Liver (tissue), 9 donors: ENCODE data around the gene SPAG16. TPM values are rescaled to one million over a fixed set of nuclear protein-coding genes. Genes with fewer than 3 reads are reported as not detected.

Experiments used
- DNase-seq: peaks from one replicate; pipeline ENCODE4 v3.0.0-alpha.2; 2017; ENCODE audit warnings: low spot score
- H3K27ac ChIP-seq, 2 donors: one replicate each; pipeline ENCODE4 v1.7.0; 2013; ENCODE audit warnings: inconsistent platforms in 2 of 2, low read length in 2 of 2, control low read depth in 1 of 2, low read depth in 1 of 2, mild to moderate bottlenecking in 1 of 2
- H3K27me3 ChIP-seq, 4 donors: one replicate each; pipeline versions ENCODE4 v1.6.1 to v1.7.0; 2013; ENCODE audit warnings: low read length in 3 of 4, inconsistent platforms in 1 of 4, mild to moderate bottlenecking in 1 of 4, moderate library complexity in 1 of 4; ENCODE audit not compliant: control insufficient read depth in 4 of 4, insufficient read depth in 4 of 4
- H3K36me3 ChIP-seq, 4 donors: one replicate each; pipeline versions ENCODE4 v1.6.1 to v1.7.0; 2013; ENCODE audit warnings: low read length in 3 of 4, mild to moderate bottlenecking in 3 of 4, low read depth in 1 of 4, moderate library complexity in 1 of 4; ENCODE audit not compliant: control insufficient read depth in 4 of 4, insufficient read depth in 3 of 4
- H3K4me1 ChIP-seq, 4 donors: one replicate each; pipeline versions ENCODE4 v1.6.1 to v1.7.0; 2013; ENCODE audit warnings: low read length in 3 of 4, mild to moderate bottlenecking in 3 of 4, moderate library complexity in 1 of 4; ENCODE audit not compliant: control insufficient read depth in 4 of 4, insufficient read depth in 4 of 4
- H3K4me3 ChIP-seq, 3 donors: one replicate each; pipeline versions ENCODE4 v1.6.1 to v1.7.0; 2013; ENCODE audit warnings: low read length in 3 of 3, control low read depth in 1 of 3, low read depth in 1 of 3, mild to moderate bottlenecking in 1 of 3
- H3K9ac ChIP-seq, 2 donors: one replicate each; pipeline ENCODE4 v1.7.0; 2013; ENCODE audit warnings: low read length in 2 of 2, mild to moderate bottlenecking in 2 of 2, moderate library complexity in 2 of 2, control low read depth in 1 of 2, low read depth in 1 of 2
- H3K9me3 ChIP-seq, 4 donors: one replicate each; pipeline versions ENCODE4 v1.6.1 to v1.7.0; 2013; ENCODE audit warnings: low read length in 3 of 4; ENCODE audit not compliant: control insufficient read depth in 4 of 4
- ATF3 ChIP-seq: IDR thresholded peaks from 2 replicates; pipeline ENCODE4 v1.6.1; 2016; ENCODE audit warnings: antibody characterized with exemption
- EGR1 ChIP-seq, 2 donors: IDR thresholded peaks; 2 replicates each; pipeline ENCODE4 v1.6.1; 2016 to 2018; ENCODE audit warnings: antibody characterized with exemption in 2 of 2, low read depth in 2 of 2
- FOXA1 ChIP-seq: IDR thresholded peaks from 2 replicates; pipeline ENCODE4 v1.6.1; 2016; ENCODE audit warnings: antibody characterized with exemption
- FOXA2 ChIP-seq: IDR thresholded peaks from 2 replicates; pipeline ENCODE4 v1.6.1; 2016; ENCODE audit warnings: antibody characterized with exemption
- GABPA ChIP-seq, 2 donors: IDR thresholded peaks in 1 of 2; conservative IDR thresholded peaks in 1 of 2; 2 replicates each; pipeline ENCODE4 v1.6.1; 2016; ENCODE audit warnings: antibody characterized with exemption in 2 of 2, mild to moderate bottlenecking in 1 of 2, moderate library complexity in 1 of 2
- HNF4A ChIP-seq, 2 donors: conservative IDR thresholded peaks; 2 replicates each; pipeline ENCODE4 v1.6.1; 2016; ENCODE audit warnings: antibody characterized with exemption in 2 of 2, mild to moderate bottlenecking in 2 of 2
- HNF4G ChIP-seq: IDR thresholded peaks from 2 replicates; pipeline ENCODE4 v1.6.1; 2016; ENCODE audit warnings: antibody characterized with exemption
- JUND ChIP-seq, 2 donors: IDR thresholded peaks; 2 replicates each; pipeline ENCODE4 v1.6.1; 2016; ENCODE audit warnings: antibody characterized with exemption in 2 of 2
- MAX ChIP-seq: IDR thresholded peaks from 2 replicates; pipeline ENCODE4 v1.6.1; 2016; ENCODE audit warnings: antibody characterized with exemption
- NR2F2 ChIP-seq: IDR thresholded peaks from 2 replicates; pipeline ENCODE4 v1.6.1; 2016; ENCODE audit warnings: antibody characterized with exemption
- RAD21 ChIP-seq, 2 donors: IDR thresholded peaks; 2 replicates each; pipeline ENCODE4 v1.6.1; 2016; ENCODE audit warnings: antibody characterized with exemption in 2 of 2, mild to moderate bottlenecking in 2 of 2
- REST ChIP-seq: IDR thresholded peaks from 2 replicates; pipeline ENCODE4 v1.6.1; 2016; ENCODE audit warnings: antibody characterized with exemption, mild to moderate bottlenecking
- RXRA ChIP-seq, 2 donors: IDR thresholded peaks; 2 replicates each; pipeline ENCODE4 v1.6.1; 2017 to 2018; ENCODE audit warnings: antibody characterized with exemption in 2 of 2, mild to moderate bottlenecking in 1 of 2
- SP1 ChIP-seq: IDR thresholded peaks from 2 replicates; pipeline ENCODE4 v1.6.1; 2018; ENCODE audit warnings: antibody characterized with exemption, mild to moderate bottlenecking
- TAF1 ChIP-seq: conservative IDR thresholded peaks from 2 replicates; pipeline ENCODE4 v1.6.1; 2016; ENCODE audit warnings: antibody characterized with exemption, mild to moderate bottlenecking
- YY1 ChIP-seq: IDR thresholded peaks from 2 replicates; pipeline ENCODE4 v1.6.1; 2016; ENCODE audit warnings: antibody characterized with exemption, mild to moderate bottlenecking
- ZBTB33 ChIP-seq: IDR thresholded peaks from 2 replicates; pipeline ENCODE4 v1.6.1; 2016; ENCODE audit warnings: antibody characterized with exemption
- WGBS: extraction: QIAGEN DNeasy Blood & Tissue Kit; methylation state at CpG from one replicate; pipeline ENCODE4 v1.1.7; 2013; 5-methylcytosine and 5-hydroxymethylcytosine counted together
- polyA plus RNA-seq, 2 donors: library from polyadenylated mRNA; stranded (reverse) in 1 of 2; unstranded in 1 of 2; fragments of 200-250 nt in 1 of 2; fragments of >200 nt in 1 of 2; fragmentation: Nextera tagmentation in 1 of 2; extraction: Ambion mirVana in 1 of 2; gene quantifications; one replicate each; pipeline versions ENCODE4 v1.2.1 to v1.2.3, GENCODE V29; 2013 to 2015
- total RNA-seq, 2 donors: library from RNA; depleted of rRNA; stranded (reverse); fragments of >200 nt; gene quantifications; one replicate each; pipeline ENCODE4 v1.2.3, GENCODE V29; 2014
- donor health status: healthy.
- donor health status: healthy.
- donor health status: healthy.
- donor health status: healthy.
- donor health status: healthy.

Gene SPAG16
- total and polyA plus RNA-seq, 4 donors = 6.4 to 12.7 (median 11.4) TPM

- no peaks in the 10 kb centered on the region for H3K9me3 ChIP-seq
- H3K9ac ChIP-seq = no peak overlapping the region
- WGBS = 66% methylated on average over 4 of the region's 4 CpGs
- no peaks in the 10 kb centered on the region for H3K27me3 ChIP-seq
- H3K4me3 ChIP-seq = no peak overlapping the region
- DNase-seq = no peak
- H3K36me3 ChIP-seq = no peaks in the 10 kb centered on the region
- TF ChIP-seq ZBTB33 (no peak), NR2F2 (no peak), ATF3 (no peak), TAF1 (no peak), JUND (IDR thresholded peaks at IDR 0.05) (no peak), HNF4G (no peak), GABPA (IDR thresholded peaks at IDR 0.05 in 1 of 2, conservative IDR thresholded peaks at IDR 0.05 in 1 of 2) (no peak), FOXA1 (no peak), RXRA (IDR thresholded peaks at IDR 0.05) (no peak), MAX (no peak), EGR1 (IDR thresholded peaks at IDR 0.05; ENCODE audit: low read depth in 2 of 2) (no peak), YY1 (no peak), HNF4A (conservative IDR thresholded peaks at IDR 0.05) (no peak)
- H3K27ac ChIP-seq = no peak overlapping the region
- no peaks in the 10 kb centered on the region for H3K4me1 ChIP-seq
Measured at GRCh38 chr2:214019973-214020345, 735.7 kb downstream of the SPAG16 start.

GRCh38 chr2:214029190-214029589, 744.9 kb downstream of the SPAG16 start:
- H3K9me3 ChIP-seq = no peaks in the 10 kb centered on the region
- TF ChIP-seq JUND (IDR thresholded peaks at IDR 0.05) = no peak
- no peak for TF ChIP-seq GABPA (IDR thresholded peaks at IDR 0.05 in 1 of 2, conservative IDR thresholded peaks at IDR 0.05 in 1 of 2)
- no peak for TF ChIP-seq FOXA1
- no peak for TF ChIP-seq RXRA (IDR thresholded peaks at IDR 0.05)
- no peak for TF ChIP-seq HNF4G
- no peak for TF ChIP-seq NR2F2
- TF ChIP-seq TAF1 = no peak
- no peak for TF ChIP-seq FOXA2
- no peak for TF ChIP-seq ZBTB33
- TF ChIP-seq SP1 = no peak
- TF ChIP-seq ATF3 = no peak
- no peak for TF ChIP-seq YY1
- TF ChIP-seq REST = no peak
- no peak for TF ChIP-seq RAD21 (IDR thresholded peaks at IDR 0.05)
- DNase-seq = no peak
- H3K4me1 ChIP-seq = no peaks in the 10 kb centered on the region
- H3K27ac ChIP-seq = no peak overlapping the region
- H3K9ac ChIP-seq = no peak overlapping the region
- H3K4me3 ChIP-seq = no peak overlapping the region
- WGBS = 77% methylated on average over 2 of the region's 2 CpGs
- no peaks in the 10 kb centered on the region for H3K27me3 ChIP-seq
- H3K36me3 ChIP-seq = no peaks in the 10 kb centered on the region
